WTC11 (cell line): ENCODE measurements around the gene RENBP. TPM values are rescaled to one million over a fixed set of nuclear protein-coding genes. Genes with fewer than 3 reads are reported as not detected.

Experiments used
- ATAC-seq: fragments of 200-7000 bp; cut with Tn5 transposase; 2 replicates; pipeline ENCODE4 v1.10.0; 2021; ENCODE audit warnings: mild to moderate bottlenecking, moderate library complexity
- CTCF ChIA-PET: fragments of 300-600 bp; sonication (Branson Sonifier 250); formaldehyde crosslinking; loops from one replicate; lab custom pipeline; 2021; ENCODE audit warnings: antibody characterized with exemption; lab: Charles Lee
- POLR2A ChIA-PET: fragments of 350-600 bp; sonication (Branson Sonifier 250); formaldehyde crosslinking; loops from one replicate; lab custom pipeline; 2021; ENCODE audit warnings: antibody characterized with exemption; lab: Charles Lee
- DNase-seq: peaks from one replicate; pipeline ENCODE4 v3.0.0; 2021; ENCODE audit warnings: low spot score
- H3K27ac Mint-ChIP-seq: 2 replicates; pipeline ENCODE4 v1.8.0; 2021; ENCODE audit warnings: mixed read lengths
- H3K27me3 Mint-ChIP-seq: 2 replicates; pipeline ENCODE4 v1.8.0; 2021; ENCODE audit warnings: low read depth, mild to moderate bottlenecking, moderate library complexity, mixed read lengths
- H3K36me3 Mint-ChIP-seq: 2 replicates; pipeline ENCODE4 v1.8.0; 2021; ENCODE audit warnings: mixed read lengths
- H3K4me1 Mint-ChIP-seq: 2 replicates; pipeline ENCODE4 v1.8.0; 2022; ENCODE audit warnings: mixed read lengths
- H3K4me3 Mint-ChIP-seq: 2 replicates; pipeline ENCODE4 v1.8.0; 2021; ENCODE audit warnings: mild to moderate bottlenecking, moderate library complexity, mixed read lengths
- H3K9me3 Mint-ChIP-seq: 2 replicates; pipeline ENCODE4 v1.8.0; 2021; ENCODE audit warnings: mixed read lengths
- ARID4B ChIP-seq: sonication (generic); formaldehyde crosslinking; IDR thresholded peaks from 2 replicates; pipeline ENCODE4 v1.8.0; 2023; ENCODE audit warnings: missing genetic modification reagents, mild to moderate bottlenecking, borderline replicate concordance
- ATF3 ChIP-seq: sonication (generic); formaldehyde crosslinking; conservative IDR thresholded peaks from 2 replicates; pipeline ENCODE4 v1.8.1; 2022; ENCODE audit warnings: mild to moderate bottlenecking, missing genetic modification reagents
- CBFB ChIP-seq: sonication (generic); formaldehyde crosslinking; IDR thresholded peaks from 2 replicates; pipeline ENCODE4 v1.8.1; 2022; ENCODE audit warnings: mild to moderate bottlenecking, low read depth, missing genetic modification reagents
- CREB1 ChIP-seq: sonication (generic); formaldehyde crosslinking; IDR thresholded peaks from 2 replicates; pipeline ENCODE4 v1.8.0; 2023; ENCODE audit warnings: mild to moderate bottlenecking, missing genetic modification reagents
- ELF4 ChIP-seq: sonication (generic); formaldehyde crosslinking; IDR thresholded peaks from 2 replicates; pipeline ENCODE4 v1.8.1; 2022; ENCODE audit warnings: low read depth, mild to moderate bottlenecking, moderate library complexity, missing genetic modification reagents
- GRHL2 ChIP-seq: fragments of 250-450 bp; sonication (Bioruptor Pico); IDR thresholded peaks from 2 replicates; pipeline ENCODE4 v1.8.0; 2022; ENCODE audit warnings: mild to moderate bottlenecking, moderate library complexity; ENCODE audit not compliant: insufficient replicate concordance, severe bottlenecking
- GTF2I ChIP-seq: fragments of 250-450 bp; sonication (Bioruptor Pico); conservative IDR thresholded peaks from 2 replicates; pipeline ENCODE4 v1.4.0; 2021; ENCODE audit warnings: mild to moderate bottlenecking
- JUN ChIP-seq: sonication (generic); formaldehyde crosslinking; IDR thresholded peaks from 2 replicates; pipeline ENCODE4 v1.8.0; 2023; ENCODE audit warnings: mild to moderate bottlenecking, missing genetic modification reagents
- MLX ChIP-seq: sonication (generic); formaldehyde crosslinking; IDR thresholded peaks from 2 replicates; pipeline ENCODE4 v1.8.1; 2023; ENCODE audit warnings: mild to moderate bottlenecking, missing genetic modification reagents, moderate library complexity
- MYBL2 ChIP-seq: sonication (generic); formaldehyde crosslinking; IDR thresholded peaks from 2 replicates; pipeline ENCODE4 v1.8.1; 2023; ENCODE audit warnings: mild to moderate bottlenecking, moderate library complexity, missing genetic modification reagents
- NFATC4 ChIP-seq: fragments of 250-450 bp; sonication (Bioruptor Pico); IDR thresholded peaks from 2 replicates; pipeline ENCODE4 v1.9.0; 2021; ENCODE audit warnings: mild to moderate bottlenecking
- NFE2L1 ChIP-seq: sonication (generic); formaldehyde crosslinking; IDR thresholded peaks from 2 replicates; pipeline ENCODE4 v1.8.1; 2023; ENCODE audit warnings: missing genetic modification reagents
- NR1H2 ChIP-seq: sonication (generic); formaldehyde crosslinking; IDR thresholded peaks from 2 replicates; pipeline ENCODE4 v1.9.0; 2021; ENCODE audit warnings: mild to moderate bottlenecking, moderate library complexity, missing genetic modification reagents
- NR2C2 ChIP-seq: sonication (generic); formaldehyde crosslinking; IDR thresholded peaks from 2 replicates; pipeline ENCODE4 v1.8.0; 2022; ENCODE audit warnings: mild to moderate bottlenecking, missing genetic modification reagents
- OVOL2 ChIP-seq: fragments of 250-450 bp; sonication (Bioruptor Pico); IDR thresholded peaks from 2 replicates; pipeline ENCODE4 v1.9.0; 2021; ENCODE audit warnings: mild to moderate bottlenecking, borderline replicate concordance
- TEAD4 ChIP-seq: sonication (generic); formaldehyde crosslinking; IDR thresholded peaks from 2 replicates; pipeline ENCODE4 v1.8.0; 2022; ENCODE audit warnings: mild to moderate bottlenecking, missing genetic modification reagents
- ZMAT4 ChIP-seq: fragments of 250-450 bp; sonication (Bioruptor Pico); IDR thresholded peaks from 2 replicates; pipeline ENCODE4 v1.9.0; 2021; ENCODE audit warnings: mild to moderate bottlenecking
- ZNF138 ChIP-seq: sonication (generic); formaldehyde crosslinking; conservative IDR thresholded peaks from 2 replicates; pipeline ENCODE4 v1.8.1; 2022; ENCODE audit warnings: mild to moderate bottlenecking, moderate library complexity, missing genetic modification reagents
- ZNF281 ChIP-seq: sonication (generic); formaldehyde crosslinking; IDR thresholded peaks from 2 replicates; pipeline ENCODE4 v1.8.0; 2023; ENCODE audit warnings: mild to moderate bottlenecking, missing genetic modification reagents
- ZNF317 ChIP-seq: sonication (generic); formaldehyde crosslinking; IDR thresholded peaks from 2 replicates; pipeline ENCODE4 v1.8.1; 2023; ENCODE audit warnings: low read depth, mild to moderate bottlenecking, moderate library complexity, missing genetic modification reagents, borderline replicate concordance
- ZNF416 ChIP-seq: fragments of 250-450 bp; sonication (Bioruptor Pico); IDR thresholded peaks from 2 replicates; pipeline ENCODE4 v1.9.0; 2021; ENCODE audit warnings: mild to moderate bottlenecking, inconsistent platforms
- ZNF671 ChIP-seq: fragments of 250-450 bp; sonication (Bioruptor Pico); IDR thresholded peaks from 2 replicates; pipeline ENCODE4 v1.8.0; 2021; ENCODE audit warnings: mild to moderate bottlenecking
- total RNA-seq: library from RNA; stranded (reverse); gene quantifications from 3 replicates; pipeline ENCODE4 v1.2.3, GENCODE V29; 2021

The RENBP gene
- total RNA-seq, 1 experiment from 2014 or later: 14.0 TPM

- TF ChIP-seq ATF3: no peak
Observed at GRCh38 chrX:153971124-153971449, 26.6 kb upstream of the RENBP start (continued).

- peak overlapping the region; percentile 100 for H3K4me3 Mint-ChIP-seq
- TF ChIP-seq ELF4 (no peak), NFATC4 (CRISPR knock-in tag) (0 out of 2 replicates have a peak, but pooled peaks have one; percentile 19), OVOL2 (no peak), MLX (CRISPR knock-in tag) (no peak), MYBL2 (CRISPR knock-in tag) (0 out of 2 replicates have a peak, but pooled peaks have one; percentile 34), GRHL2 (CRISPR knock-in tag) (no peak), ZNF138 (CRISPR knock-in tag) (no peak)
- TF ChIP-seq, all 79 proteins: peak for 2
- H3K36me3 Mint-ChIP-seq: no peaks in the 10 kb centered on the region; the same call in 1 of the 2 replicates
- ChIA-PET POLR2A (interaction anchor here (0.9 to 1.9 kb wide), 5 partner anchors 11 to 42 kb away, joined by 3 to 6 read pairs (median 3); no protein-coding TSS in a partner anchor), CTCF (no interaction called here)
- no peak for DNase-seq
- H3K9me3 Mint-ChIP-seq: no peaks in the 10 kb centered on the region
- peak overlapping the region; percentile 98 for H3K27ac Mint-ChIP-seq
- peaks cover 31% of the 10 kb centered on the region for H3K4me1 Mint-ChIP-seq
- no peak for ATAC-seq
- no peaks in the 10 kb centered on the region for H3K27me3 Mint-ChIP-seq
Observed at GRCh38 chrX:153970357-153971123, 26.1 kb upstream of the RENBP start.

- ChIA-PET CTCF (interaction anchor here (1.1 to 2.4 kb wide), 3 partner anchors 22 to 56 kb away, joined by 3 to 13 read pairs (median 4); partner anchors contain the start of gene ARHGAP4), POLR2A (interaction anchor here (1.9 kb wide), 1 partner anchor 42 kb away, joined by 6 read pairs; no protein-coding TSS in a partner anchor)
- Mint-ChIP-seq H3K9me3 (no peaks in the 10 kb centered on the region), H3K36me3 (no peaks in the 10 kb centered on the region; the same call in 1 of the 2 replicates), H3K27ac (no peak overlapping the region), H3K4me3 (peak overlapping the region; percentile 100), H3K4me1 (peaks cover 31% of the 10 kb centered on the region), H3K27me3 (no peaks in the 10 kb centered on the region)
- no peak for ATAC-seq
- TF ChIP-seq ZMAT4: no peak
- TF ChIP-seq CREB1 (CRISPR knock-in tag): no peak
- no peak for TF ChIP-seq ZNF281 (CRISPR knock-in tag)
- TF ChIP-seq NR1H2 (CRISPR knock-in tag): no peak
- TF ChIP-seq JUN (CRISPR knock-in tag): no peak
- TF ChIP-seq NFE2L1 (CRISPR knock-in tag): no peak
- no peak for TF ChIP-seq CBFB
- no peak for TF ChIP-seq TEAD4 (CRISPR knock-in tag)
- TF ChIP-seq GTF2I (CRISPR knock-in tag): no peak
- no peak for TF ChIP-seq ARID4B (CRISPR knock-in tag)
- TF ChIP-seq ZNF671 (CRISPR knock-in tag): no peak
- no peak for TF ChIP-seq NR2C2
- no peak for TF ChIP-seq ZNF317 (CRISPR knock-in tag)
- no peak for TF ChIP-seq ZNF416 (CRISPR knock-in tag)
- no peak for DNase-seq
Observed at GRCh38 chrX:153969904-153970356, 25.5 kb upstream of the RENBP start.
